Measurements from ENCODE around the gene STK32C. TPM values are rescaled to one million over a fixed set of nuclear protein-coding genes. Genes with fewer than 3 reads are reported as not detected.
A peak's percentile ranks its signal among the peaks of the same experiment; 100 is the strongest.

Gene STK32C
- polyA plus RNA-seq, 1 donor from 2014 or later, result 23.2 TPM

GRCh38 chr10:132264966-132265889, 42.5 kb downstream of the STK32C start:
- H3K9me2 ChIP-seq (ENCODE audit: insufficient read depth, low read length), result no peaks in the 10 kb centered on the region
- TF ChIP-seq CTCF (IDR thresholded peaks at IDR 0.05; ENCODE audit: poor library complexity, severe bottlenecking) (no peak), SMC3 (conservative IDR thresholded peaks at IDR 0.05; ENCODE audit: poor library complexity) (no peak), POLR2AphosphoS5 (IDR thresholded peaks at IDR 0.05) (no peak), EZH2 (IDR thresholded peaks at IDR 0.05; ENCODE audit: borderline replicate concordance, insufficient read depth, low read length, poor library complexity, severe bottlenecking) (no peak), RAD21 (conservative IDR thresholded peaks at IDR 0.05) (no peak), MXI1 (conservative IDR thresholded peaks at IDR 0.05; ENCODE audit: poor library complexity, severe bottlenecking) (no peak), REST (IDR thresholded peaks at IDR 0.05; ENCODE audit: borderline replicate concordance) (no peak), EP300 (conservative IDR thresholded peaks at IDR 0.05; ENCODE audit: poor library complexity, severe bottlenecking) (no peak), TAF1 (IDR thresholded peaks at IDR 0.05; ENCODE audit: low read depth) (no peak)
- H3K79me2 ChIP-seq (replicated peaks; ENCODE audit: insufficient read depth, low read length), result no peaks in the 10 kb centered on the region
- no peaks in the 10 kb centered on the region for H4K20me1 ChIP-seq (ENCODE audit: insufficient read depth)
- no peaks in the 10 kb centered on the region for H3K36me3 ChIP-seq (ENCODE audit: insufficient read depth, low read length)
- no peaks in the 10 kb centered on the region for H3F3A ChIP-seq (ENCODE audit: insufficient read depth, low read length, poor library complexity, severe bottlenecking)
- no peaks in the 10 kb centered on the region for H3K9me3 ChIP-seq (ENCODE audit: low read length)
- H3K4me3 ChIP-seq (ENCODE audit: low read length), result peak overlapping the region; percentile 33
- peak overlapping the region; percentile 51 for H3K27ac ChIP-seq (ENCODE audit: low read length)
- peak overlapping the region; percentile 10 for H3K4me2 ChIP-seq (ENCODE audit: low read length)
- no peak overlapping the region for H2AFZ ChIP-seq (ENCODE audit: low read depth, low read length)
- H3K9ac ChIP-seq (ENCODE audit: low read length), result peak overlapping the region; percentile 48
- no peaks in the 10 kb centered on the region for H3K27me3 ChIP-seq (ENCODE audit: insufficient read depth, low read depth, low read length)

GRCh38 chr10:132264306-132264950, 43.3 kb downstream of the STK32C start:
- no peak overlapping the region for H3K4me2 ChIP-seq (ENCODE audit: low read length)
- no peaks in the 10 kb centered on the region for H3K27me3 ChIP-seq (ENCODE audit: insufficient read depth, low read depth, low read length)
- TF ChIP-seq TAF1 (IDR thresholded peaks at IDR 0.05; ENCODE audit: low read depth) (no peak), SMC3 (conservative IDR thresholded peaks at IDR 0.05; ENCODE audit: poor library complexity) (no peak), RAD21 (conservative IDR thresholded peaks at IDR 0.05) (no peak), POLR2AphosphoS5 (IDR thresholded peaks at IDR 0.05) (no peak), EZH2 (IDR thresholded peaks at IDR 0.05; ENCODE audit: borderline replicate concordance, insufficient read depth, low read length, poor library complexity, severe bottlenecking) (no peak), MXI1 (conservative IDR thresholded peaks at IDR 0.05; ENCODE audit: poor library complexity, severe bottlenecking) (no peak), EP300 (conservative IDR thresholded peaks at IDR 0.05; ENCODE audit: poor library complexity, severe bottlenecking) (no peak)
- no peak overlapping the region for H3K27ac ChIP-seq (ENCODE audit: low read length)
- H3K9me3 ChIP-seq (ENCODE audit: low read length), result no peaks in the 10 kb centered on the region
- no peaks in the 10 kb centered on the region for H4K20me1 ChIP-seq (ENCODE audit: insufficient read depth)
- H3K4me3 ChIP-seq (ENCODE audit: low read length), result no peak overlapping the region
- no peaks in the 10 kb centered on the region for H3K79me2 ChIP-seq (replicated peaks; ENCODE audit: insufficient read depth, low read length)
- no peak overlapping the region for H3K9ac ChIP-seq (ENCODE audit: low read length)
- no peaks in the 10 kb centered on the region for H3K9me2 ChIP-seq (ENCODE audit: insufficient read depth, low read length)
- no peaks in the 10 kb centered on the region for H3F3A ChIP-seq (ENCODE audit: insufficient read depth, low read length, poor library complexity, severe bottlenecking)
- H2AFZ ChIP-seq (ENCODE audit: low read depth, low read length), result no peak overlapping the region
- H3K36me3 ChIP-seq (ENCODE audit: insufficient read depth, low read length), result no peaks in the 10 kb centered on the region

Data from neural cell (in vitro differentiated cells).